Measurements from ENCODE around the gene FTH1.

FTH1 gene

DNA sequence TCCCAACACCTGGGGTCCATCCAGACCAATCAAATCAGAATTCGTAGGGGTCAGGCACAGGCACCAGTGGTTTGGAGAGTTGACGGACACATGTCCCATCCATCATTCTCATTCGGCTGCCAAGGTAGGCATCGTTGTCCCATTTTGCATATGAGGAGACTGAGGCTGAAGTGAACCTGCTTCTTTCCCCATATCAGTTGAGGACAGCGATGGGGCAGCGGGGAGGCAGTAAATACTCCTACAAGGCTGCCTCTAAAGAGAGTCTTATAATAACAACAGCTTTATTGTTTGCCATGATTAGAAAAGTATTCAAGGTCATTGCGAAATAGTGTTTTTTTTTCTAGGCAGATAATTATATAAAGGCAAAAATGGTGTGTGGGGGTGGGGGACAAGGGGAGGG is 18.9 kb downstream of the FTH1 start:
- Histone ChIP-seq H4K20me1 (ENCODE audit: insufficient read depth, low read length, poor library complexity, severe bottlenecking) (no peaks in the 10 kb centered on the region), H3K4me3 (ENCODE audit: low read length, poor library complexity, severe bottlenecking) (no peak overlapping the region), H3K9me3 (ENCODE audit: insufficient read depth, low read depth, low read length) (no peaks in the 10 kb centered on the region), H3K27me3 (ENCODE audit: insufficient read depth, low read length, poor library complexity, severe bottlenecking) (no peaks in the 10 kb centered on the region), H3K79me2 (ENCODE audit: insufficient read depth, low read length) (no peaks in the 10 kb centered on the region), H2AFZ (ENCODE audit: low read length) (no peak overlapping the region), H3F3A (ENCODE audit: low read depth) (no peaks in the 10 kb centered on the region), H3K4me2 (ENCODE audit: low read depth, low read length, poor library complexity, severe bottlenecking) (no peak overlapping the region), H3K9me2 (replicated peaks; ENCODE audit: low read depth, low read length) (no peaks in the 10 kb centered on the region), H3K36me3 (ENCODE audit: insufficient read depth, low read length) (no peaks in the 10 kb centered on the region), H3K4me1 (ENCODE audit: insufficient read depth, low read length, poor library complexity, severe bottlenecking) (peaks cover 3% of the 10 kb centered on the region), H3K9ac (ENCODE audit: low read depth, low read length, poor library complexity, severe bottlenecking) (no peak overlapping the region)
- no peak for TF ChIP-seq EZH2phosphoT487 (IDR thresholded peaks at IDR 0.05; ENCODE audit: borderline replicate concordance)

DNA sequence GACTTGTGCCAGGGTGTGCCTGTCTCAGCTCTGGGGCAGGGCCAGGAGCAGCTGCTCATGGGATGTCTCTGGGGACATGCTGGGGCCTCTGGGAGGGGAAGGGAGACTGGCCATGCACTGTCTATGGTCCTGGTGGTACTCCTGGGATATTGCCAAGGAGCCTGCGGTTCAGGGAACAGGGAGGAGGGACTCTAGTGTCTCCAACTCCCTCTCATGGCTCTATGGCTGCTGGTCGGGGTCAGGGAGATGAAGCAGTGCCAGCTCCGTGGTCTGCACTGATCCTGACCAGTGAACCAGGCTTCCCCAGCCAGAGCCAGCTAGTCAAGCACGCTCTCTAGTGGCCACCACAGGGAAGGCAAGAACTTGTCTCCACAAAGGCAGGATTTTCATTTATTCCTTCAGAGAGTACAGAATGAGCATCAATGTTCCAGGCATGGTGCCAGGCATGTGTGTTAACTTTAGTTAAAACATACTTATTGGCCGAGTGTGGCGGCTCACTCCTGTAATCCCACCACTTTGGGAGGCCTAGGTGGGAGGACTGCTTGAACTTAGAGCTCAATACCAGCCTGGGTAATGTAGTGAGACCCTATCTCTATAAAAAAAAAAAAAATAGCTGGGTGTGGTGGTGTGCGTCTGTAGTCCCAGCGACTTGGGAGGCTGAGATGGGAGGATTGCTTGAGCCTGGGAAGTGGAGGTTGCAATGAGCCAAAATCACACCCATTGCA is 19.8 kb downstream of the FTH1 start:
- peak overlapping the region; percentile 73; the same call in 1 of the 2 replicates for H2AFZ ChIP-seq (ENCODE audit: low read length)

GRCh38 chr11:61946894-61947293 is 20.5 kb downstream of the FTH1 start:
- Histone ChIP-seq H3K79me2 (ENCODE audit: insufficient read depth, low read length) (no peaks in the 10 kb centered on the region), H3K27me3 (ENCODE audit: insufficient read depth, low read length, poor library complexity, severe bottlenecking) (no peaks in the 10 kb centered on the region), H3K36me3 (ENCODE audit: insufficient read depth, low read length) (no peaks in the 10 kb centered on the region), H2AFZ (ENCODE audit: low read length) (no peak overlapping the region), H3K9me3 (ENCODE audit: insufficient read depth, low read depth, low read length) (no peaks in the 10 kb centered on the region), H3K4me2 (ENCODE audit: low read depth, low read length, poor library complexity, severe bottlenecking) (no peak overlapping the region), H3K9me2 (replicated peaks; ENCODE audit: low read depth, low read length) (no peaks in the 10 kb centered on the region), H3K9ac (ENCODE audit: low read depth, low read length, poor library complexity, severe bottlenecking) (no peak overlapping the region), H4K20me1 (ENCODE audit: insufficient read depth, low read length, poor library complexity, severe bottlenecking) (no peaks in the 10 kb centered on the region), H3F3A (ENCODE audit: low read depth) (no peaks in the 10 kb centered on the region), H3K4me1 (ENCODE audit: insufficient read depth, low read length, poor library complexity, severe bottlenecking) (peaks cover 3% of the 10 kb centered on the region), H3K4me3 (ENCODE audit: low read length, poor library complexity, severe bottlenecking) (no peak overlapping the region)
- no peak for TF ChIP-seq EZH2phosphoT487 (IDR thresholded peaks at IDR 0.05; ENCODE audit: borderline replicate concordance)
- TF ChIP-seq, protein P1, sequence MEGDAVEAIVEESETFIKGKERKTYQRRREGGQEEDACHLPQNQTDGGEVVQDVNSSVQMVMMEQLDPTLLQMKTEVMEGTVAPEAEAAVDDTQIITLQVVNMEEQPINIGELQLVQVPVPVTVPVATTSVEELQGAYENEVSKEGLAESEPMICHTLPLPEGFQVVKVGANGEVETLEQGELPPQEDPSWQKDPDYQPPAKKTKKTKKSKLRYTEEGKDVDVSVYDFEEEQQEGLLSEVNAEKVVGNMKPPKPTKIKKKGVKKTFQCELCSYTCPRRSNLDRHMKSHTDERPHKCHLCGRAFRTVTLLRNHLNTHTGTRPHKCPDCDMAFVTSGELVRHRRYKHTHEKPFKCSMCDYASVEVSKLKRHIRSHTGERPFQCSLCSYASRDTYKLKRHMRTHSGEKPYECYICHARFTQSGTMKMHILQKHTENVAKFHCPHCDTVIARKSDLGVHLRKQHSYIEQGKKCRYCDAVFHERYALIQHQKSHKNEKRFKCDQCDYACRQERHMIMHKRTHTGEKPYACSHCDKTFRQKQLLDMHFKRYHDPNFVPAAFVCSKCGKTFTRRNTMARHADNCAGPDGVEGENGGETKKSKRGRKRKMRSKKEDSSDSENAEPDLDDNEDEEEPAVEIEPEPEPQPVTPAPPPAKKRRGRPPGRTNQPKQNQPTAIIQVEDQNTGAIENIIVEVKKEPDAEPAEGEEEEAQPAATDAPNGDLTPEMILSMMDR (conservative IDR thresholded peaks at IDR 0.05; ENCODE audit: low read length): no peak

More for the DNA sequence above, 19.8 kb downstream of the FTH1 start:
- no peaks in the 10 kb centered on the region for H4K20me1 ChIP-seq (ENCODE audit: insufficient read depth, low read length, poor library complexity, severe bottlenecking)
- H3K36me3 ChIP-seq (ENCODE audit: insufficient read depth, low read length): no peaks in the 10 kb centered on the region
- H3K27me3 ChIP-seq (ENCODE audit: insufficient read depth, low read length, poor library complexity, severe bottlenecking): no peaks in the 10 kb centered on the region
- H3F3A ChIP-seq (ENCODE audit: low read depth): no peaks in the 10 kb centered on the region
- H3K9me3 ChIP-seq (ENCODE audit: insufficient read depth, low read depth, low read length): no peaks in the 10 kb centered on the region
- TF ChIP-seq, protein P1 (conservative IDR thresholded peaks at IDR 0.05; ENCODE audit: low read length): peak; percentile 97
- no peak for TF ChIP-seq EZH2phosphoT487 (IDR thresholded peaks at IDR 0.05; ENCODE audit: borderline replicate concordance)
- peaks cover 3% of the 10 kb centered on the region for H3K4me1 ChIP-seq (ENCODE audit: insufficient read depth, low read length, poor library complexity, severe bottlenecking)
- H3K79me2 ChIP-seq (ENCODE audit: insufficient read depth, low read length): no peaks in the 10 kb centered on the region
- H3K9ac ChIP-seq (ENCODE audit: low read depth, low read length, poor library complexity, severe bottlenecking): no peak overlapping the region
- H3K4me3 ChIP-seq (ENCODE audit: low read length, poor library complexity, severe bottlenecking): no peak overlapping the region
- no peaks in the 10 kb centered on the region for H3K9me2 ChIP-seq (replicated peaks; ENCODE audit: low read depth, low read length)
- H3K4me2 ChIP-seq (ENCODE audit: low read depth, low read length, poor library complexity, severe bottlenecking): peak overlapping the region; percentile 37

DNA sequence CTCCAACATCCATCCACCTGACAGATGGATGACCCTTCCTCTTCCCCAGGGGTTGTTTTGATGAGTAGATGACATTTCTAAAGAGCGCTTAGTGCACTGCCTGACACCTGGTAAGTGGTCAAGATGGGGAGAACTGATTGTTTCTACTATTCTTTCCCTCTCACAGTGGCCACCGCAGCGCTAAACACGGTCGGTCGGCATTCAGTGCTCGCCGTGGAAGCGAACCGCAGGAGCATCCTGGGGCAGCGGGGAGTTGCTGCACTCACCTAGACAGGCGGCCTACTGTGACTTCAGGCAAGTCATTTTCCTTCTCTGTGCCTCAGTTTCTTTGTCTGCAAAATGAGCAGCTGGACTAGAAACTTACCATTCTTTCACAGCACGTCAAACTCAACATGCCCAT is 22.2 kb downstream of the FTH1 start:
- no peaks in the 10 kb centered on the region for H3K27me3 ChIP-seq (ENCODE audit: insufficient read depth, low read length, poor library complexity, severe bottlenecking)
- peaks cover 3% of the 10 kb centered on the region for H3K4me1 ChIP-seq (ENCODE audit: insufficient read depth, low read length, poor library complexity, severe bottlenecking)
- no peak overlapping the region for H3K9ac ChIP-seq (ENCODE audit: low read depth, low read length, poor library complexity, severe bottlenecking)
- no peaks in the 10 kb centered on the region for H3K9me2 ChIP-seq (replicated peaks; ENCODE audit: low read depth, low read length)
- H3F3A ChIP-seq (ENCODE audit: low read depth): no peaks in the 10 kb centered on the region
- H4K20me1 ChIP-seq (ENCODE audit: insufficient read depth, low read length, poor library complexity, severe bottlenecking): no peaks in the 10 kb centered on the region
- no peaks in the 10 kb centered on the region for H3K36me3 ChIP-seq (ENCODE audit: insufficient read depth, low read length)
- H3K4me3 ChIP-seq (ENCODE audit: low read length, poor library complexity, severe bottlenecking): no peak overlapping the region
- no peak overlapping the region for H2AFZ ChIP-seq (ENCODE audit: low read length)
- no peaks in the 10 kb centered on the region for H3K79me2 ChIP-seq (ENCODE audit: insufficient read depth, low read length)
- H3K9me3 ChIP-seq (ENCODE audit: insufficient read depth, low read depth, low read length): no peaks in the 10 kb centered on the region
- no peak overlapping the region for H3K4me2 ChIP-seq (ENCODE audit: low read depth, low read length, poor library complexity, severe bottlenecking)
- no peak for TF ChIP-seq EZH2phosphoT487 (IDR thresholded peaks at IDR 0.05; ENCODE audit: borderline replicate concordance)
- TF ChIP-seq, protein P1 (conservative IDR thresholded peaks at IDR 0.05; ENCODE audit: low read length): no peak

Data from Loucy (cell line).